SK-N-SH treated with all-trans-retinoic acid at 6 μM for 48 hours (cell line): ENCODE results near the gene RGS6.

Source experiments
- ATAC-seq: fragments of 200-7000 bp; cut with Tn5 transposase; 3 replicates; pipeline ENCODE4 v1.9.1; 2020; ENCODE audit warnings: mild to moderate bottlenecking, moderate library complexity
- ARNTL ChIP-seq: fragments of 450-650 bp; formaldehyde crosslinking; IDR thresholded peaks from 2 replicates; pipeline ENCODE4 v1.5.0; 2020; ENCODE audit warnings: low read depth, mild to moderate bottlenecking, moderate library complexity, borderline replicate concordance
- BACH2 ChIP-seq: fragments of 250-450 bp; sonication (Bioruptor Pico); IDR thresholded peaks from 2 replicates; pipeline ENCODE4 v1.9.0; 2021; ENCODE audit warnings: mild to moderate bottlenecking, borderline replicate concordance
- CREB5 ChIP-seq: fragments of 250-450 bp; sonication (Bioruptor Pico); IDR thresholded peaks from 2 replicates; pipeline ENCODE4 v1.5.1; 2020; ENCODE audit warnings: low read depth, mild to moderate bottlenecking, moderate library complexity
- CSDC2 ChIP-seq: fragments of 250-450 bp; sonication (Bioruptor Pico); IDR thresholded peaks from 2 replicates; pipeline ENCODE4 v1.5.0; 2020; ENCODE audit warnings: mild to moderate bottlenecking, moderate library complexity
- GLIS3 ChIP-seq: fragments of 250-450 bp; sonication (Bioruptor Pico); IDR thresholded peaks from 2 replicates; pipeline ENCODE4 v1.5.0; 2020; ENCODE audit warnings: mild to moderate bottlenecking, moderate library complexity
- ISL1 ChIP-seq: fragments of 250-450 bp; sonication (Bioruptor Pico); IDR thresholded peaks from 2 replicates; pipeline ENCODE4 v2.1.2; 2022; ENCODE audit warnings: mild to moderate bottlenecking, moderate library complexity
- OSR1 ChIP-seq: fragments of 250-450 bp; sonication (Bioruptor Pico); IDR thresholded peaks from 2 replicates; pipeline ENCODE4 v1.8.0; 2022; ENCODE audit warnings: moderate library complexity, mild to moderate bottlenecking, inconsistent platforms
- PPARA ChIP-seq: fragments of 250-450 bp; sonication (Bioruptor Pico); IDR thresholded peaks from 2 replicates; pipeline ENCODE4 v1.5.0; 2020; ENCODE audit warnings: mild to moderate bottlenecking, borderline replicate concordance
- RARB ChIP-seq: fragments of 250-450 bp; sonication (Bioruptor Pico); IDR thresholded peaks from 2 replicates; pipeline ENCODE4 v1.8.0; 2021; ENCODE audit warnings: mild to moderate bottlenecking, moderate library complexity
- SNAI2 ChIP-seq: fragments of 250-450 bp; sonication (Bioruptor Pico); IDR thresholded peaks from 2 replicates; pipeline ENCODE4 v1.5.0; 2020; ENCODE audit warnings: mild to moderate bottlenecking, moderate library complexity
- TCF4 ChIP-seq: fragments of 250-450 bp; sonication (Bioruptor Pico); IDR thresholded peaks from 2 replicates; pipeline ENCODE4 v1.8.0; 2021; ENCODE audit warnings: mild to moderate bottlenecking, moderate library complexity, borderline replicate concordance
- TSHZ2 ChIP-seq: fragments of 250-450 bp; sonication (Bioruptor Pico); IDR thresholded peaks from 2 replicates; pipeline ENCODE4 v1.5.0; 2020; ENCODE audit warnings: mild to moderate bottlenecking, moderate library complexity
- ZC3H10 ChIP-seq: fragments of 250-450 bp; sonication (Bioruptor Pico); IDR thresholded peaks from 2 replicates; pipeline ENCODE4 v1.5.1; 2021; ENCODE audit warnings: mild to moderate bottlenecking, moderate library complexity
- ZFP3 ChIP-seq: fragments of 250-450 bp; sonication (Bioruptor Pico); IDR thresholded peaks from 2 replicates; pipeline ENCODE4 v1.5.0; 2020; ENCODE audit warnings: mild to moderate bottlenecking, moderate library complexity
- ZNF565 ChIP-seq: fragments of 450-650 bp; formaldehyde crosslinking; conservative IDR thresholded peaks from 2 replicates; pipeline ENCODE4 v1.5.0; 2020; ENCODE audit warnings: low read depth, mild to moderate bottlenecking, moderate library complexity
- ZNF70 ChIP-seq: fragments of 450-650 bp; formaldehyde crosslinking; IDR thresholded peaks from 2 replicates; pipeline ENCODE4 v1.5.0; 2020; ENCODE audit warnings: mild to moderate bottlenecking, moderate library complexity
- ZNF8 ChIP-seq: fragments of 450-650 bp; formaldehyde crosslinking; IDR thresholded peaks from 2 replicates; pipeline ENCODE4 v1.5.0; 2020; ENCODE audit warnings: mild to moderate bottlenecking, moderate library complexity
- TF ChIP-seq, protein P1 (sequence below): fragments of 250-450 bp; sonication (Bioruptor Pico); IDR thresholded peaks from 2 replicates; pipeline ENCODE4 v1.8.0; 2020; ENCODE audit warnings: mild to moderate bottlenecking, moderate library complexity, borderline replicate concordance
- TF ChIP-seq, protein P2 (sequence below): fragments of 250-450 bp; sonication (Bioruptor Pico); IDR thresholded peaks from 2 replicates; pipeline ENCODE4 v1.5.1; 2021; ENCODE audit warnings: mild to moderate bottlenecking, moderate library complexity

Gene RGS6

GRCh38 chr14:72525087-72525915, 593.1 kb downstream of the RGS6 start:
- ATAC-seq, result no peak
- TF ChIP-seq RARB (CRISPR knock-in tag) (no peak), ZC3H10 (CRISPR knock-in tag) (no peak), SNAI2 (CRISPR knock-in tag) (no peak), ZNF8 (CRISPR knock-in tag) (no peak), ARNTL (CRISPR knock-in tag) (no peak), ISL1 (no peak), TSHZ2 (CRISPR knock-in tag) (no peak), TCF4 (CRISPR knock-in tag) (no peak), OSR1 (CRISPR knock-in tag) (no peak), BACH2 (no peak), ZFP3 (no peak), ZNF70 (no peak), CSDC2 (CRISPR knock-in tag) (no peak)
- TF ChIP-seq, protein P1, sequence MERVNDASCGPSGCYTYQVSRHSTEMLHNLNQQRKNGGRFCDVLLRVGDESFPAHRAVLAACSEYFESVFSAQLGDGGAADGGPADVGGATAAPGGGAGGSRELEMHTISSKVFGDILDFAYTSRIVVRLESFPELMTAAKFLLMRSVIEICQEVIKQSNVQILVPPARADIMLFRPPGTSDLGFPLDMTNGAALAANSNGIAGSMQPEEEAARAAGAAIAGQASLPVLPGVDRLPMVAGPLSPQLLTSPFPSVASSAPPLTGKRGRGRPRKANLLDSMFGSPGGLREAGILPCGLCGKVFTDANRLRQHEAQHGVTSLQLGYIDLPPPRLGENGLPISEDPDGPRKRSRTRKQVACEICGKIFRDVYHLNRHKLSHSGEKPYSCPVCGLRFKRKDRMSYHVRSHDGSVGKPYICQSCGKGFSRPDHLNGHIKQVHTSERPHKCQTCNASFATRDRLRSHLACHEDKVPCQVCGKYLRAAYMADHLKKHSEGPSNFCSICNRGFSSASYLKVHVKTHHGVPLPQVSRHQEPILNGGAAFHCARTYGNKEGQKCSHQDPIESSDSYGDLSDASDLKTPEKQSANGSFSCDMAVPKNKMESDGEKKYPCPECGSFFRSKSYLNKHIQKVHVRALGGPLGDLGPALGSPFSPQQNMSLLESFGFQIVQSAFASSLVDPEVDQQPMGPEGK (CRISPR knock-in tag), result no peak

DNA sequence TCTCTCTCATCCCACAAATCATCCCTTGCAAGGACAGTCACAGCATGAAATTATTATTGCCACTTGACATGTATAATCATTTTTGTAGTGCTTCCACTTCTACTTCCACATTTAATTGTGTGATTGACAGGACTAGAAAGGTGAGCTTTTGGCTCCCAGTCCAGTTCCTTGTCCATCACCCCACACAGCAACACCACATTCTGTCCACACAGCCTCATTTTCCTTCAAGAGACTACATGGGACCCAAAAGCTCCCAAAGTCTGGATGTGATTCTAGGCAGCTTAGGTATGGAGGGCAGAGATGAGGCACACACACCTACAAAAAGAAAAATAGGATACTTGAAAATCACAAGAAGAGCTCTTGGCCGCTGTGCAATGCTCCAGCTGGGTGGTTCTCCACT, 595.4 kb downstream of the RGS6 start:
- TF ChIP-seq ISL1 (no peak), PPARA (CRISPR knock-in tag) (no peak)
- TF ChIP-seq, protein P2, sequence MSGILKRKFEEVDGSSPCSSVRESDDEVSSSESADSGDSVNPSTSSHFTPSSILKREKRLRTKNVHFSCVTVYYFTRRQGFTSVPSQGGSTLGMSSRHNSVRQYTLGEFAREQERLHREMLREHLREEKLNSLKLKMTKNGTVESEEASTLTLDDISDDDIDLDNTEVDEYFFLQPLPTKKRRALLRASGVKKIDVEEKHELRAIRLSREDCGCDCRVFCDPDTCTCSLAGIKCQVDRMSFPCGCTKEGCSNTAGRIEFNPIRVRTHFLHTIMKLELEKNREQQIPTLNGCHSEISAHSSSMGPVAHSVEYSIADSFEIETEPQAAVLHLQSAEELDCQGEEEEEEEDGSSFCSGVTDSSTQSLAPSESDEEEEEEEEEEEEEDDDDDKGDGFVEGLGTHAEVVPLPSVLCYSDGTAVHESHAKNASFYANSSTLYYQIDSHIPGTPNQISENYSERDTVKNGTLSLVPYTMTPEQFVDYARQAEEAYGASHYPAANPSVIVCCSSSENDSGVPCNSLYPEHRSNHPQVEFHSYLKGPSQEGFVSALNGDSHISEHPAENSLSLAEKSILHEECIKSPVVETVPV (CRISPR knock-in tag), result no peak
- no peak for ATAC-seq

GRCh38 chr14:72528059-72528862, 596.0 kb downstream of the RGS6 start:
- no peak for ATAC-seq
- TF ChIP-seq ZFP3 (no peak), ZNF565 (CRISPR knock-in tag) (no peak), TCF4 (CRISPR knock-in tag) (no peak), CREB5 (no peak), TSHZ2 (CRISPR knock-in tag) (no peak), ISL1 (no peak), GLIS3 (CRISPR knock-in tag) (no peak), BACH2 (no peak), OSR1 (CRISPR knock-in tag) (no peak)
- TF ChIP-seq, protein P2 (CRISPR knock-in tag), result no peak
- TF ChIP-seq, protein P1 (CRISPR knock-in tag), result no peak
